ENCODE measurements around the gene PEAK1.
"Not testable (repeated sequence)": the region's sequence is repeated elsewhere in the genome, so short reads cannot be mapped to it uniquely, and the experiment has no call there.

The PEAK1 gene

DNA sequence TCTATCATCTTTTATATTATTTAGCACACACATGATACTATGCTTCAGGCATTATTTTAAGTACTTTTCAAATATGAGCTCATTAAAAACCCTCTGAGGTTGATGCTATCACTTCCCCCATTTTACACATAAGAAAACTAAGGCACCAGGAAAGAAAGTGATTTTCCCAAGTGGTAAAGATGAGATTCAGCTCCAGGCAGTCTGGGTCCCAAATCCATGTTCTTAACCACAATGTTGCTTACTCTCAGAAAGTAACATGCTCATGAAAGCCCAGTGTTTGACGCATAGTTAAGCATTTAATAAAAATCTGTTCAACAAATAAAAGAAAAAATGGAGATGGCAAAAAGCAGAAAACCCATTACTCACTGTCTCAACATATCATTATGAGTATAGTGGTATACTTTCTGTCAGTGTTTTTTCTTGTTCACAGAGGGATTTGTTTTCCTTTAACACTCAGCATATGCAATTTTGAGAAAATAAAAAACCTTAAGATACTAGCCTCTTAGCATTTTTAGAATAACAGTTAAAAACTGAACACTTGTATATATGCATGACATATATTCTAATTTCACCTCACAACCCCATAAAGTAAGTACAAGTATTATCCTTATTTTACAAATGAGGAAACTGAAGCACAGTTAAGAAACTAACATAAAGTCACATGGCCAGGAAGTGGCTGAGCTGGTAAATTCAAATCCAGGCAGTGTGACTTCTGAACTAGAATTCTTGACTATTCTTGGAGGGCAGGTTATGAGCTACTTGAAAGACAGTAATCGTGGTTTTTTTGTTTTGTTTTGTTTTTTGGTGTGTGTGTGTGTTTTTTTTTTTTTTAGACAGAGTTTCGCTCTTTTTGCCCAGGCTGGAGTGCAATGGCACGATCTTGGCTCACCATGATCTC lies 10.4 kb downstream of the PEAK1 start:
- in situ Hi-C loops (cut with HindIII; ENCODE audit: low sequenced_read_pairs) = loop anchor here (5.0 kb wide), 1 partner anchor 42 kb away; no protein-coding TSS in a partner anchor

DNA sequence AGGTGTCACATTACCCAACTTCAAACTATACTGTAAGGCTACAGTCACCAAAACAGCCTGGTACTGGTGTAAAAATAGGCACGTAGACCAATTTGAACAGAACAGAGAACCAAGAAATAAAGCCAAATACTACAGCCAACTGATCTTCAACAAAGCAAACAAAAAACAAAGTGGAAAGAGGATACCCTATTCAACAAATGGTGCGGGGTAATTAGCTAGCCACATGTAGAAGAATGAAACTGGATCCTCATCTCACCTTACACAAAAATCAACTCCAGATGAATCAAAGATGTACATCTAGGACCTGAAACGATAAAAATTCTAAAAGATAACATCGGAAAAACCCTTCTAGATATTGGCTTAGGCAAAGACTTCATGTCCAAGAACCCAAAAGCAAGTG lies 13.1 kb downstream of the PEAK1 start:
- in situ Hi-C loops (cut with HindIII; ENCODE audit: low sequenced_read_pairs) = no loop called here

DNA sequence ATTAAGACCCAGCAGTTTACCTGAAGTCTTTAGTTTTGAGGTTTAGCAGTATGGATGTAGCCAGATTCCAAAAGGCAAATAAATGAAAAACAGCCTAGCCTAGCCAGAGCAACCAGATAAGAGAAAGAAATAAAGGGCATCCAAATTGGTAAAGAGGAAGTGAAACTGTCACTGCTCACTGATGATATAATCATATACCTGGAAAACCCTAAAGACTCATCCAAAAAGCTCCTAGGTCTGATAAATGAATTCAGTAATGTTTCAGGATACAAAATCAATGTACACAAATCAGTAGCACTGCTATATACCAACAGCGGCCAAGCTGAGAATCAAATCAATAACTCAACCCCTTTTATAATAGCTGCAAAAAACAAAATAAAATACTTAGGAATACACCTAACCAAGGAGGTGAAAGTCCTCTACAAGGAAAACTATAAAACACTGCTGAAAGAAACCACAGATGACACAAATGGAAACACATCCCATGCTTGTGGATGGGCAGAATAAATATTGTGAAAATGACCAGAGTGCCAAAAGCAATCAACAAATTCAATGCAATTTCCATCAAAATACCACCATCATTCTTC lies 13.6 kb downstream of the PEAK1 start:
- in situ Hi-C loops (cut with HindIII; ENCODE audit: low sequenced_read_pairs) = not testable (repeated sequence)

DNA sequence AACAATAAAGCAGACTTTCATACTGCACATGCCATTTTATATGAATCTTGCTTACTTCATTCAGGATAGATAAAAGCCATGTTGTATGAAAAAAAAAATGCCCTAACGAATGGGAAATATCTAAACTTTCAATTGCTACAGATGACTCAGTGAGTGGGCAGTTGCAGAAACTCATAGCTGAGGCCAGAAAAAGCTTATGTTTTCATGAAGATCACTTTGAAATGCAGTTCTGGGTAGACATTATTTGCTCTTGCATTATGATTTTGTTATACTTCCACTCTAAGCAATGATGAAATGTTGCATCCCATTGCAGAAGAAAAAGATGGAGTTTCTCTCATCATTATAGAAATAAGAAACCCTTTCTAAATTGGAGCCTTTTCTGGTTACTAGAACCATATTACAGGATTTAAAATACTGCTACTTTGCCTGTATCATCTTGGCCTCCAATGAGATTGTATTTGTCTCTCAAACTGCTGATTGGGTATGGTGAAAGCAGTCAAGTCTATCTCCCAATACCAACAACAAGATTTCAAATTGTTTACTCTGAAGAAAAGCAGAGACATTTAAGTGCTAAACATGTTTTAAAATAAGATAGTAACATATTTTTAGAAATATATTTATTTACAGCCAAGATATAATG lies 17.0 kb downstream of the PEAK1 start:
- in situ Hi-C loops (cut with HindIII; ENCODE audit: low sequenced_read_pairs) = no loop called here

DNA sequence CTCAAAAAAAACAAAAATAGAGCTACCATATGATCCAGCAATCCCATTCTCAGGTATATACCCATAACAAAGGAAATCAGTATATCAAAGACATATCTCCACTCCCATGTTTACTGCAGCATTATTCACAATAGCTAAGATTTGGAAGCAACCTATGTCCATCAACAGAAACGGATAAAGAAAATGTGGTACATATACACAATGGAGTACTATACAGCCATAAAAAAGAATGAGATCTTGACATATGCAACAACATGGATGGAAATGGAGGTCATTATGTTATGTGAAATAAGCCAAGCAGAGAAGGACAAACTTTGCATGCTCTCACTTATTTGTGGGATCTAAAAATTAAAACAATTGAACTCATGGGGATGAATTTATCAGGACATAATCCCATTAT lies 19.6 kb downstream of the PEAK1 start:
- in situ Hi-C loops (cut with HindIII; ENCODE audit: low sequenced_read_pairs) = no loop called here

DNA sequence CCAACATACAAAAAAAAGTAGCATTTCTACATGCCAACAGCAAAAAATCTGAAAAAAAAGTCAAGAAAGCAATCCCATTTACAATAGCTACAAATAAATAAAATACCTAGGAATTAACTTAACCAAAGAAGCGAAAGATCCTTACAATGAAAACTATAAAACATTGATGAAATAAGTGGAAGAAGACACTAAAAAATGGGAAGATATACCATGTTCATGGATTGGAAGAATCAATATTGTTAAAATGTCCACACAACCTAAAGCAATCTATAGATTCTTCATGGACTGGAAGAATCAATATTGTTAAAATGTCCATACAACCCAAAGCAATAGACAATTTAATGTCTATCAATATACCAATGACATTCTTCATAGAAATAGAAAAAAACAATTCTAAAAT lies 21.0 kb downstream of the PEAK1 start:
- in situ Hi-C loops (cut with HindIII; ENCODE audit: low sequenced_read_pairs) = no loop called here

DNA sequence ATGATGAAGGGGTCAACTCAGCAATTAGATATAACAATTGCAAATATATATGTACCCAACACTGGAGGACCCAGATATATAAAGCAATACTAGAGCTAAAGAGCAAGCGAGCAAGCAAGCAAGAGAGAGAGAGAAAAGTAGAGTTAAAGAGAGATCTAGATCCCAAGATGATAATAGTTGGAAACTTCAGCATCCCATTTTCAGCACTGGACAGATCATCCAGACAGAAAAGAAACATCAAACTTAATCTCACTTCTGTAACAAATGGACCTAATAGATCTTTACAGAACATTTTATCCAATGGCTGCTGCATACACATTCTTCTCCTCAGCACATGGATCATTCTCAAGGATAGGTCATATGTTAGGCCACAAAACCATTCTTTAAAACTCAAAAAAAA lies 23.2 kb downstream of the PEAK1 start:
- in situ Hi-C loops (cut with HindIII; ENCODE audit: low sequenced_read_pairs) = no loop called here

DNA sequence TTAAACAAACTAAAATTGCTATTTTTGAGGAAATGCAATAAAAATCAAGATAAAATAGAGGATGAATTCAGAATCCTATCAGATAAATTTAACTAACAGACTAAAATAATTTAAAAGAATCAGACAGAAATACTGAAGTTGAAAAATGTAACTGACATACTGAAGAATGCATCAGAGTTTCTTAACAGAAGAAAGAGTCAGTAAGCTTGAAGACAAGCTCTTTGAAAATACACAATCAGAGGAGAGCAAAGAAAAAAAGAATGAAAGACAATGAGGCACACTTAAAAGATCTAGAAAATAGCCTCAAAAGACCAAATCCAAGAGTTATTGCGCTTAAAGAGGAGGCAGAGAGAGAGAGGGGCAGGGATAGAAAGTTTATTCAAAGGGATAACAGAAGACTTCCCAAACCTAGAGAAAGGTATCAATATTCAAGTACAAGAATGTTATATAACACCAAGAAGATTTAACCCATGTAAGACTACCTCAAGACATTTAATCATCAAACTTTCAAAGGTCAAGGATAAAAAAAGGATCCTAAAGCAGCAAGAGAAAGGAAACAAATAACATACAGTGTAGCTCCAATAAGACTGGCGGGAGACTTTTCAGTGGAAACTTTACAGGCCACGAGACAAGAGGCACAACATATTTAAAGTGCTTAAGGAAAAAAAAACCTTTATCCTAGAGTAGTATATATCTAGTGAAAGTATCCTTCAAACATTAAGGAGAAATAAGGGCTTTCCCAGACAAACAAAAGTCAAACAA lies 24.7 kb downstream of the PEAK1 start:
- in situ Hi-C loops (cut with HindIII; ENCODE audit: low sequenced_read_pairs) = no loop called here

DNA sequence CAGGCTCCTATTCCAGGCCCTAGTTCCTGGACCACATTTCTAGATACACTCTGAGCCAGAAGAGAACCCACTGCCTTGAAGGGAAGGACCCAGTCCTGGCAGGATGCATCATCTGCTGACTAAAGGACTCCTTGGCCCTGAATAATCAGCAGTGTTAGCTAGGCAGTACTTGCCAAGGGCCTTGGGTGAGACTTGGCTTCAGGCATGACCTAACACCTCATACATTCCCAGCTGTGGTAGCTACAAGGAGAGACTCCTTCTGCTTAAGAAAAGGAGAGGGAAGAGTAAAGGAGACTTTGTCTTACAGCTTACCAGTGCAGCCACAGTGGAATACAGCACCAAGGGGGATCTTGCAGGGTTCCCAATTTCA lies 26.4 kb downstream of the PEAK1 start:
- in situ Hi-C loops (cut with HindIII; ENCODE audit: low sequenced_read_pairs) = no loop called here

DNA sequence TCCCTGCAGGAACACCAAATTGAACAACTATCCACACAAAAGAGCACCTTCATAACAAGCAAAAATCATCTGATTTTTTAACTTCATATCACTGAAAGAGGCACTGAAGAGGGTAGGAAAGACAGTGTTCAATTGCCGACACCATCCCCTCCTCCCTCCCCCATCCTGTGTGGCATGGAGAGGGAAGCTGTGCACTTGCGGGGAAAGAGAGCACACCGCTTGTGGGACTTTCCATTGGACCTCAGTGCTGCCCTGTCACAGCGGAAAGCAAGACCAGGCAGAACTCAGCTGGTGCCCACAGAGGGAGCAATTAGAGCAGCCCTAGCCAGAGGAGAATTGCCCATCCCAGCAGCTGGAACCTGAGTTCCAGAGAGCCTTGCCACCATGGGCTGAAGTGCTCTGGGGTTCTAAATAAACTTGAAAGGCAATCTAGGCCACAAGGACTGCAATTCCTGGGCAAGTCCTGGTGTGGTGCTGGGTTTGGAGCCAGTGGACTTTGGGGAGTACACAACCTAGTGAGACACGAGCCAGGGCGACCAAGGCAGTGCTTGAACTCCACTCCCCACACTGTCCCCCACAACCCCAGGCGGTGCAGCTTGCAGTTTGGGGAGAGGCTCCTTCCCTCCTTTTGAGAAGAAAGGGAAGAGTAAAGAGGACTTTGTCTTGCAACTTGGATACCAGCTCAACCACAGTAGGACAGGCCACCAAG lies 27.0 kb downstream of the PEAK1 start:
- in situ Hi-C loops (cut with HindIII; ENCODE audit: low sequenced_read_pairs) = no loop called here

DNA sequence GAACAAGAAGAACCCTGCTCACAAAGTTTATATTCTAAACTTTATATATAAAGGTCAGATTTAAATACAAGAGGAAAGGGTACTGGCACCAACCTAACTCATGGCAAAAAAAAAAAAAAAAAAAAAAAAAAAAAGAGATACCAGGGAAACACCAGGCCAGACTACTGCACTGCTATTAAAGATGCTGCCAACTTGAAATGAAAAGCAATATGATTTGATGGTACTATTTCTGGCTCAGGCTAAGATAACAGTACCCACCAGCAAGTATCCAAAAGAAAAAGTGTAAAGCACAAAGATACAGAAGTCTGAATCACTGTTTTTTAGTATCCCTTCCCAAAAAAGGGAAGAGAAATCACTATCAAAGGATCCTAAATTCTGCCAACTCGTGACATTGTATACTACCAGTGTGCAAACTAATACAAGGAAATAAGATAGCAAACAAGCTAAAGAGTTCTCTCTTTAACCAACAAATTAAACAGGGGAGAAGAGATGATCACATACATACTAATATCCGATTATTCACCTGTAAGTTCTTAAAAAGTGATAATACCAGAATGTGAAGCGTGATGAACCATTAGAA lies 28.4 kb downstream of the PEAK1 start:
- in situ Hi-C loops (cut with HindIII; ENCODE audit: low sequenced_read_pairs) = no loop called here

DNA sequence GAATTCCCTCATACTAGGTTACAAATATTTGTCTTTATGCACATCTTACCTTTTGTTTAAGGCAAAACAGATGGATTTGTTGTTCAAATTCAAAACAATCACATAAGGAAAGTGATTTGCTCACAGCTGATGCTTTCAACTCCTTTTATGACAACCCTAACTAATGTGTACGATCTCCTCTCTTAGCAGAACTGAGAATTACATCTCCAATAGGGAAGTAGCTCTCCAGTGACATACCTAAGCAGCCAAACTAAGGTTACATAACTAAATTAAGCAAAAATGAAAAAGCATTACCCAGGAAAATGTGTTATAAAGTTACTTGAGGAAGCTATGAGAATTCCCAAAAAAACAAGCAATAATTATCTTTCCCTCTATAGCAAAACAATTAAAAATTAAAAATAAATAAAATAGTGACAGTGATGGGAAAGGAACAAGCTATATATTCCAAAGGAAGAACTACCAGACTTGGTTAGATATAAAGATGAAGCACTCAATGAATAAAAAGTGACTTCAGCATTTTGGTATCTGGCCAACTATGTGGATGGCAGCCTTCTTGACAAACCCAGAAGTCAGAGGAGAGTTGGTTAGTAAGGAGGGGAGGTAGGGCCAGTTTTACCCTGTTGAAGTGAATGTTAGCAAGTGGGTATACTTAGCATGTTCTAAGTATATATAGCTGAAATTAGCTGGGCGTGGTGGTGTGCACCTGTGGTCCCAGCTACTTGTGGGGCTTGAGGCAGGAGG lies 32.4 kb downstream of the PEAK1 start:
- in situ Hi-C loops (cut with HindIII; ENCODE audit: low sequenced_read_pairs) = no loop called here

DNA sequence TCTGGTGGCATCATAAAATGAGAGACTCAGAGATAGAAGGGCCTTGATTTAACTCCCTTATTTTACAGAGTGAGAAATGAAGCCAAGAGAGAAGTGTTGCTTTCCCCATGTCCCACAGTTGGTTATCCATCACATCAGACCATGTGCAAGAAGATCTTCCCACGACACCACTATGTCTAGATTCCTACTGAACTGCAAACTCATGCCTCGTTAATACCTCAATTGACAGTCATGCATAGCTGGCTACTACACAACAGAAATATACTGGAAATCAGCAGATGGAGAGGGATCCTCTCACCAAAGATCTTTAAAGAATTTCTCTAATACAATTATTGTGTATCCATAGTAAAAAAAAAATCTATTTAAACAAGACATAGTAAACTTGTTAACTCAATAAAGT lies 33.3 kb downstream of the PEAK1 start:
- in situ Hi-C loops (cut with HindIII; ENCODE audit: low sequenced_read_pairs) = no loop called here

DNA sequence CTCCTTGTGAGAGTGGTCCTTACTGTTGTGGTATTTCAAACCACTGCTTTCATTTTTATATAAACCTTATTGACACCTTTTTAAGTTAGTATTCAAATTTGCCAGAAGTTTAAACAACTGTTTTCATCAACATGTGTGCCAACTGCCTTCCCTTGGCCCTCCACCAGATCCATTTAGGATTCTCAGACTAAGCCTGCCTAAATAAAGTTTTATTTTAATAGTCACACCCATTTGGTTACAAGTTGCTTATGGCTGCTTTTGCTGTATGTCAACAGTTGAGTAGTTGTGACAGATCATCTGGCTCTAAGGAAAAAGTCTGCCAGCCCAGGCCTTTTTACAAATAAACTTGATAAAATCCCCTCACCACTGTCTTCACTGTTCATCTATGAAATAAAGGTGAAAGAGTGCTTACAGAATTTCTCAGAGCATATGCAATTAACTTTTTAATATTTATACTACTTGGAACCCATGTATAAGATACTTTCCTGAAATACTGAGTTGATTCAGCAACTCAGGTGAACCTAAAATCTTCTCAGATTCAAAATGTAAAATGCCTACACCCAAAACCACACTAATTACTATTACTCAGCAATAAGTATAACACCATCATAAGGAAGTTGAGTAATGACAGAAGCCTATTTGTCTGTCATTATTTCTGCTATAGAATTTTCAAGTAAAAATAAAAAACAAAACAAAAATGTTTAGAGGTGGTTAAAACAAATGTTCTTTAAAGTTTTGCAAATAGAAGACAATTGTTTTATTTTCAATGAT lies 35.1 kb downstream of the PEAK1 start:
- in situ Hi-C loops (cut with HindIII; ENCODE audit: low sequenced_read_pairs) = no loop called here

DNA sequence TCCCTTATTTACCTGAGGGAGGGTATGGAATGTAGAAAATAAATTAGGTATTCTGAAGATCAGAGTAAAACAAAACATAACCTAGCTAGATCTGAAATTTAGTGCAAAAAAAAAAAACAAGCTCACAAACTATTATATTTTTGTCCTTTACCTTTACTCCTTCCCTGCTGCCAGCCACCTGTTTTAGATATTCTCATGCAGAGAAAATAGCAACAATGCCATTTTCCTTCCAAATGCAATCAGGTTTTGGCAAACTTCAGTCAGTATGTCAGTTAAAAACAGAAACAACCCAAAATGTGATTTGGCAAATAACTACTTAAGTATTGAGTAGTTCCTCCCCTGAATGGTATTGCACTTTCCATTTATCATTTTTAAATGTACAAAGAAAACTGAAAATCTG lies 35.8 kb downstream of the PEAK1 start:
- in situ Hi-C loops (cut with HindIII; ENCODE audit: low sequenced_read_pairs) = no loop called here

DNA sequence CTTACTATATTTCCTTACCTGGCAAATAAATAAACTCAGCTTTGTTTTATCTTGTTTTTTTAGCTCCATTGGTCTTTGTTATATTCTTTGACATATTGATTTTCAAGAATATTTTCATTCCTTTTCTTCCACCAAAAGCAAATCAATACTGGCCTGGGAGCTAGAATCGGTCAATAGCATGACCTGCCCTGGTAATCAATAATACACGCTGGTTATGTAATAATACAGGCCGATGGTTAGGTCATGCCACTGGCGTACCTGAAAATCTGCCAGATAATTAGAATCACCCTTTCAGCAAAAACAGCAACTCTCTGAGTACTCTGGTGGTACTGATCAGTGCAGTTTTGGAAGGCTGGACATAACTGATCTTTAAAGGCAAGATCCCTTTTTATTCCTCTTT lies 39.9 kb downstream of the PEAK1 start:
- in situ Hi-C loops (cut with HindIII; ENCODE audit: low sequenced_read_pairs) = no loop called here

DNA sequence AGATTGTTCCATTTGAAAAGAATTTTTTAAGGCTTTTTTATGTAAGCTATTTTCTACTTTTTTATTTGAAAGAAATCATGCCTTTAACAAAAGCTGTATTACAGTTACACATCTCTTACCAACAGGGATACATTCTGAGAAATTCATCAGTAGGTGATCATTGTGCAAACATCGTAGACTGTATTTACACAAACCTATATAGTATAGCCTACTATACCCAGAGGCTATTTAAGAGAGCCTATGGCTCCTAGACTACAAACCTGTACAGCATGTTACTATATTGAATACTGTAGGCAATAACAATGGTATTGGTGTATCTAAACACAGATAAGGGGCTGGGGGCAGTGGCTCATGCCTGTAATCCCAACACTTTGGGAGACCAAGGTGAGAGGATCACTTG lies 43.1 kb downstream of the PEAK1 start:
- in situ Hi-C loops (cut with HindIII; ENCODE audit: low sequenced_read_pairs) = no loop called here

DNA sequence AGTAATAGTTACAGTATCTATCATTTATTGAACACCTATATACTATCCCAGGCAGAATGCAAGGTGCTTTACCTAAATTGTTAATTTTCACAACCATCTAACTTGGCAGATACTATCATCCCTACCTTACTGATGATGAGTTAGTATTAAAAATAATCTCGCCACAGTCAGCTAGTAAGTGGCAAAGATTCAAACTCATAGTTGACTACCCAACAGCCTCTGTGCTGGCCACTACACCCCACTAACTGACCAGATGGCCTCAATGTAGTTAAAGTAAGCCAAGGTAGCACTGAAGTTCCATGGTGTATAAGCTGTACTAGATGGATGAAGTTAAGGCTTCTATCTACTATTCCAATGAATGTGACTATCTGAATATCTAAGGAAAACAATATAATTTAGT lies 44.8 kb downstream of the PEAK1 start:
- in situ Hi-C loops (cut with HindIII; ENCODE audit: low sequenced_read_pairs) = no loop called here

DNA sequence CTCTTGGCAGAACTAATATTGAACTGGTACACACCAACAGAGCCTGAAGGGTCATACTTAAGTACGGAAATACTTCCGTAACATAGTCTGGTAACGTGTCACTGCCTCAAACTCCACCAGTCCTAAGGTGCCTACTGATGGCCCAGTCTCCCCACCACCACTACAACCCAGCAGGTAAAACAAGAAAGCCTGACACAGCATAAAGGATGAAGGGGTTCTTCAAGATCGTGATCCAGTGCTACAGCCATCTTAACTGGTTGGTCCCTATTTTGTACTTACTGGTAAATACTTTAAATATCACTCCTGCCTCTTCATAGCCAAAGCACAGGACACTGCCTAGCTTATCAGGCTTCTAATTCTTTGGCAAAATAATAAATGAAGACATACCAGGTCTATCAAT lies 46.5 kb downstream of the PEAK1 start:
- in situ Hi-C loops (cut with HindIII; ENCODE audit: low sequenced_read_pairs) = no loop called here

All from endothelial cell of hepatic sinusoid (primary cell).